Keratinocyte (primary cell): ENCODE results near the gene TAF11L8.

ENCODE experiments used
- CTCF ChIP-seq, 3 experiments: IDR thresholded peaks in 1 of 3; conservative IDR thresholded peaks in 1 of 3; optimal IDR thresholded peaks in 1 of 3; 2 replicates in 2 of 3; 3 replicates in 1 of 3; pipeline versions ENCODE3 to v1.5.1; 2011; ENCODE audit warnings: low read length in 3 of 3, mild to moderate bottlenecking in 3 of 3, moderate library complexity in 2 of 3, control low read depth in 1 of 3, inconsistent platforms in 1 of 3; ENCODE audit not compliant: insufficient read depth in 2 of 3; ENCODE audit errors: extremely low read depth in 1 of 3
- EZH2 ChIP-seq: IDR thresholded peaks from one replicate; pipeline ENCODE4 v1.6.1; 2012; ENCODE audit warnings: inconsistent platforms, mild to moderate bottlenecking, low read length, moderate library complexity

DNA sequence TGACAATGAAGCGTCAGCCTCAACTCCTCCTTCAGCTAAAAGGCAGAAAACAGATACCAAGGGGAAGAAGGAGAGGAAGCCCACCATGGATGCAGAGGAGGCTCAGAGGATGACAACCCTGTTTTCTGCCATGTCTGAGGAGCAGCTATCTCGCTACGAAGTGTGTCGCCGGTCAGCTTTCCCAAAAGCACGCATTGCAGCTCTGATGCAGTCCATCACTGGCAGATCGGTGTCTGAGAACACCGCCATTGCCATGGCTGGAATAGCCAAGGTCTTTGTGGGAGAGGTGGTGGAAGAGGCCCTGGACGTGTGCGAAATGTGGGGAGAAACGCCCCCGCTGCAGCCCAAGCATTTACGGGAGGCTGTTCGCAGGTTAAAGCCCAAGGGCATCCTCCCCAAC, 14.2 kb upstream of the TAF11L8 start:
- TF ChIP-seq CTCF (optimal IDR thresholded peaks at IDR 0.05 in 1 of 3, IDR thresholded peaks at IDR 0.05 in 1 of 3, conservative IDR thresholded peaks at IDR 0.05 in 1 of 3; ENCODE audit: extremely low read depth in 1 of 3, insufficient read depth in 2 of 3, low read length in 3 of 3): no peak
- TF ChIP-seq EZH2: no peak
